GM18861 (cell line): ENCODE measurements around the gene DIP2C.
"Not testable (repeated sequence)": the region's sequence is repeated elsewhere in the genome, so short reads cannot be mapped to it uniquely, and the experiment has no call there.

Experiments
- ATAC-seq: cut with Tn5 transposase; IDR thresholded peaks from one replicate; pipeline ENCODE4 v1.9.1; 2021; ENCODE audit not compliant: unreplicated experiment

DIP2C gene

GRCh38 chr10:404991-405390, 284.5 kb downstream of the DIP2C start:
- ATAC-seq: no peak

- ATAC-seq: no peak
Observed at GRCh38 chr10:404346-404745, 285.1 kb downstream of the DIP2C start.

- no peak for ATAC-seq
Observed at GRCh38 chr10:398954-399353, 290.5 kb downstream of the DIP2C start.

GRCh38 chr10:397321-398068, 292.0 kb downstream of the DIP2C start:
- ATAC-seq: no peak

GRCh38 chr10:396535-397220, 292.8 kb downstream of the DIP2C start:
- no peak for ATAC-seq

GRCh38 chr10:396107-396506, 293.4 kb downstream of the DIP2C start:
- no peak for ATAC-seq

GRCh38 chr10:395665-396064, 293.8 kb downstream of the DIP2C start:
- no peak for ATAC-seq

GRCh38 chr10:394439-395101, 294.9 kb downstream of the DIP2C start:
- ATAC-seq: not testable (repeated sequence)

GRCh38 chr10:393787-394438, 295.6 kb downstream of the DIP2C start:
- ATAC-seq: no peak

- ATAC-seq: no peak
Observed at GRCh38 chr10:393106-393745, 296.2 kb downstream of the DIP2C start.

- no peak for ATAC-seq
Observed at GRCh38 chr10:392705-393037, 296.8 kb downstream of the DIP2C start.

- ATAC-seq: no peak
Observed at GRCh38 chr10:391847-392704, 297.4 kb downstream of the DIP2C start.

- ATAC-seq: no peak
Observed at GRCh38 chr10:391305-391704, 298.2 kb downstream of the DIP2C start.

GRCh38 chr10:390449-391100, 298.9 kb downstream of the DIP2C start:
- ATAC-seq: no peak

GRCh38 chr10:389836-390448, 299.5 kb downstream of the DIP2C start:
- no peak for ATAC-seq

GRCh38 chr10:389261-389790, 300.1 kb downstream of the DIP2C start:
- no peak for ATAC-seq

- ATAC-seq: no peak
Observed at GRCh38 chr10:388661-389045, 300.8 kb downstream of the DIP2C start.

- no peak for ATAC-seq
Observed at GRCh38 chr10:387909-388660, 301.4 kb downstream of the DIP2C start.

GRCh38 chr10:387593-387891, 301.9 kb downstream of the DIP2C start:
- no peak for ATAC-seq
